K562 (cell line): ENCODE measurements around the gene PCED1B. TPM values are rescaled to one million over a fixed set of nuclear protein-coding genes. Genes with fewer than 3 reads are reported as not detected.

Source experiments
- ATAC-seq: fragments of 200-7000 bp; cut with Tn5 transposase; 3 replicates; pipeline ENCODE4 v1.9.1; 2020; ENCODE audit warnings: moderate library complexity
- BruUV-seq: library from RNA; stranded (reverse); fragments of 400-500 nt; replicated peaks from 2 replicates; lab custom pipeline; 2021; lab: Mats Ljungman, UMichigan
- CTCF ChIA-PET: fragments of 300-600 bp; formaldehyde crosslinking; extraction: SDS; loops from one replicate; lab custom pipeline; 2021; ENCODE audit warnings: low intra/inter-chr PET ratio; lab: Yijun Ruan, JAX
- POLR2A ChIA-PET: fragments of 300-600, 350-650 bp; sonication (Branson Sonifier 250); formaldehyde crosslinking; extraction: SDS; loops from one replicate; lab custom pipeline; 2021; ENCODE audit warnings: antibody characterized with exemption, inconsistent platforms; lab: Yijun Ruan, JAX
- DNase-seq, 4 experiments: peaks; one replicate each; pipeline versions ENCODE4 v3.0.0 to v3.0.0-alpha.2; 2011 to 2018; ENCODE audit warnings: low spot score in 3 of 4, mixed read lengths in 3 of 4; ENCODE audit errors: extremely low read depth in 1 of 4
- FAIRE-seq: peaks from 2 replicates; lab custom pipeline; 2011; peaks lifted over from hg19 to GRCh38; lab: Jason Lieb, UNC
- H2AFZ ChIP-seq: 2 replicates; pipeline ENCODE4 v1.6.0; 2011; ENCODE audit warnings: low read depth, low read length, control low read depth, inconsistent platforms
- H3K27ac ChIP-seq: fragments of 200-600 bp; 3 replicates; pipeline ENCODE4 v1.8.0; 2011; ENCODE audit warnings: low read depth, mild to moderate bottlenecking, control low read depth, inconsistent platforms, low read length, moderate library complexity, mixed read lengths; ENCODE audit errors: extremely low read depth
- H3K27me3 ChIP-seq, 2 experiments: fragments of 300-600 bp in 1 of 2; 2 replicates in 1 of 2; 3 replicates in 1 of 2; pipeline versions ENCODE4 v1.6.0 to v1.8.0; 2011; ENCODE audit warnings: inconsistent platforms in 2 of 2, low read length in 2 of 2, mild to moderate bottlenecking in 1 of 2, mixed read lengths in 1 of 2, moderate library complexity in 1 of 2; ENCODE audit not compliant: control insufficient read depth in 2 of 2, insufficient read depth in 2 of 2
- H3K36me3 ChIP-seq: fragments of 300-600 bp; 3 replicates; pipeline ENCODE4 v1.8.0; 2011; ENCODE audit warnings: mild to moderate bottlenecking, low read length, inconsistent platforms; ENCODE audit not compliant: control insufficient read depth, insufficient read depth
- H3K4me1 ChIP-seq, 2 experiments: fragments of 200-600 bp in 1 of 2; replicated peaks in 1 of 2; 2 replicates in 1 of 2; 3 replicates in 1 of 2; pipeline versions ENCODE4 v1.5.1 to v1.8.0; 2011; ENCODE audit warnings: inconsistent platforms in 2 of 2, low read length in 2 of 2, mild to moderate bottlenecking in 1 of 2, mixed read lengths in 1 of 2, moderate library complexity in 1 of 2; ENCODE audit not compliant: control insufficient read depth in 2 of 2, insufficient read depth in 2 of 2
- H3K4me2 ChIP-seq: 2 replicates; pipeline ENCODE4 v1.6.1; 2011; ENCODE audit warnings: low read length, control low read depth, inconsistent platforms, mixed read lengths; ENCODE audit not compliant: insufficient read depth
- H3K4me3 ChIP-seq: fragments of 200-600 bp; sonication (generic), shearing (Covaris generic); 2 replicates; pipeline ENCODE4 v1.5.1; 2016; ENCODE audit warnings: control low read depth, inconsistent platforms
- H3K79me2 ChIP-seq: fragments of 200-600 bp; 3 replicates; pipeline ENCODE4 v1.8.0; 2011; ENCODE audit warnings: low read length, inconsistent platforms; ENCODE audit not compliant: control insufficient read depth, insufficient read depth
- H3K9ac ChIP-seq, 2 experiments: 2 replicates each; pipeline versions ENCODE4 v1.6.0 to v1.6.1; 2011; ENCODE audit warnings: low read depth in 2 of 2, low read length in 2 of 2, control low read depth in 1 of 2, inconsistent platforms in 1 of 2, mild to moderate bottlenecking in 1 of 2, mixed read lengths in 1 of 2; ENCODE audit not compliant: insufficient read depth in 1 of 2
- H3K9me1 ChIP-seq: one replicate; pipeline ENCODE4 v1.6.0; 2011; ENCODE audit warnings: inconsistent platforms, mild to moderate bottlenecking, low read length, moderate library complexity; ENCODE audit not compliant: control insufficient read depth, insufficient read depth
- H3K9me3 ChIP-seq: replicated peaks from 2 replicates; pipeline ENCODE4 v1.5.1; 2011; ENCODE audit warnings: low read depth, low read length, inconsistent platforms; ENCODE audit not compliant: control insufficient read depth, insufficient read depth
- H4K20me1 ChIP-seq: replicated peaks from 2 replicates; pipeline ENCODE4 v1.6.1; 2011; ENCODE audit warnings: low read length, inconsistent platforms, mixed read lengths; ENCODE audit not compliant: control insufficient read depth, insufficient read depth
- CBFA2T2 ChIP-seq: fragments of 450-650 bp; conservative IDR thresholded peaks from 2 replicates; pipeline ENCODE4 v1.6.1; 2017; ENCODE audit warnings: mild to moderate bottlenecking
- CBX5 ChIP-seq: IDR thresholded peaks from 2 replicates; pipeline ENCODE4 v1.6.1; 2014; ENCODE audit warnings: low read depth, borderline replicate concordance
- E2F1 ChIP-seq: sonication (generic); formaldehyde crosslinking; IDR thresholded peaks from 2 replicates; pipeline ENCODE4 v1.8.1; 2023; ENCODE audit warnings: mild to moderate bottlenecking, missing genetic modification reagents, moderate library complexity
- NR2C2 ChIP-seq, 2 experiments: fragments of 200-800 bp in 1 of 2; sonication (Bioruptor generic) in 1 of 2; sonication (generic) in 1 of 2; formaldehyde crosslinking in 1 of 2; IDR thresholded peaks; 2 replicates each; pipeline versions ENCODE4 v1.6.1 to v1.8.0; 2016 to 2022; ENCODE audit warnings: mild to moderate bottlenecking in 1 of 2, missing compliant biosample characterization in 1 of 2, missing genetic modification characterization in 1 of 2, missing genetic modification reagents in 1 of 2
- RBM34 ChIP-seq: fragments of 200-400 bp; formaldehyde crosslinking; IDR thresholded peaks from 2 replicates; pipeline ENCODE4 v1.6.1; 2018; ENCODE audit warnings: low read length, borderline replicate concordance; ENCODE audit not compliant: insufficient read depth
- SAFB ChIP-seq: fragments of 200-400 bp; formaldehyde crosslinking; IDR thresholded peaks from 2 replicates; pipeline ENCODE4 v1.6.1; 2017; ENCODE audit warnings: low read depth, low read length, borderline replicate concordance
- SMARCB1 ChIP-seq: IDR thresholded peaks from 2 replicates; pipeline ENCODE4 v1.6.1; 2011; ENCODE audit warnings: improper control_type of control experiment, low read depth; ENCODE audit not compliant: insufficient read length
- SOX6 ChIP-seq: fragments of 450-650 bp; IDR thresholded peaks from 2 replicates; pipeline ENCODE4 v1.6.1; 2014; ENCODE audit warnings: mild to moderate bottlenecking
- TEAD4 ChIP-seq, 2 experiments: sonication (generic) in 1 of 2; formaldehyde crosslinking in 1 of 2; IDR thresholded peaks; 2 replicates each; pipeline versions ENCODE4 v1.6.1 to v1.8.0; 2012 to 2022; ENCODE audit warnings: borderline replicate concordance in 1 of 2, inconsistent platforms in 1 of 2, low read length in 1 of 2, mild to moderate bottlenecking in 1 of 2, missing genetic modification reagents in 1 of 2
- XRCC3 ChIP-seq: fragments of 450-650 bp; IDR thresholded peaks from 2 replicates; pipeline ENCODE4 v1.6.1; 2017; ENCODE audit warnings: mild to moderate bottlenecking, moderate library complexity
- ZNF146 ChIP-seq: IDR thresholded peaks from one replicate; pipeline ENCODE4 v1.6.1; 2018; ENCODE audit warnings: missing compliant biosample characterization; ENCODE audit not compliant: unreplicated experiment
- ZNF224 ChIP-seq: sonication (generic); formaldehyde crosslinking; IDR thresholded peaks from 2 replicates; pipeline ENCODE4 v1.8.0; 2022; ENCODE audit warnings: mild to moderate bottlenecking, missing genetic modification reagents
- WGBS: fragments of 100-300 bp; shearing (Covaris generic); methylation state at CpG from one replicate; pipeline ENCODE4 v1.1.6; 2016; ENCODE audit warnings: low coverage, mixed read lengths; ENCODE audit not compliant: insufficient coverage; ENCODE audit errors: missing lambda C conversion rate; 5-methylcytosine and 5-hydroxymethylcytosine counted together
- in situ Hi-C: fragments of 300-500 bp; cut with MboI; formaldehyde crosslinking; loops from 4 replicates; pipeline ENCODE4 v1.15.0; 2018; ENCODE audit warnings: inconsistent platforms, mixed read lengths
- intact Hi-C: fragments of 100-400 bp; cut with micrococcal nuclease; formaldehyde crosslinking; loops from 2 replicates; pipeline ENCODE4 v1.14.2; 2022
- polyA plus RNA-seq, 8 experiments: library from polyadenylated mRNA; depleted of rRNA in 4 of 8; stranded (reverse) in 5 of 8; unstranded in 3 of 8; fragments of >200 nt; fragmentation: Nextera tagmentation in 2 of 8; fragmentation: Illumina TruSeq in 1 of 8; extraction: Ambion mirVana in 2 of 8; extraction: Trizol in 1 of 8; gene quantifications; 2 replicates each; pipeline versions ENCODE4 v1.2.1 to v1.2.3, GENCODE V29; 2011 to 2014; ENCODE audit warnings: inconsistent platforms in 1 of 8, missing spikeins in 1 of 8
- total RNA-seq, 7 experiments: library from RNA; depleted of rRNA in 6 of 7; stranded (reverse); fragments of >200 nt in 6 of 7; fragmentation: Illumina TruSeq in 2 of 7; extraction: Trizol in 2 of 7; gene quantifications; 2 replicates each; pipeline versions ENCODE4 v1.2.1 to v1.2.3, GENCODE V29; 2011 to 2021; ENCODE audit warnings: low replicate concordance in 1 of 7
- TF ChIP-seq, protein P1 (sequence below): fragments of 200-800 bp; sonication (Bioruptor generic); IDR thresholded peaks from 2 replicates; pipeline ENCODE4 v1.6.1; 2017; ENCODE audit warnings: missing genetic modification characterization, missing compliant biosample characterization
- TF ChIP-seq, protein P2 (sequence below), 2 experiments: fragments of 250-450 bp in 1 of 2; fragments of 450-650 bp in 1 of 2; sonication (Bioruptor Pico) in 1 of 2; IDR thresholded peaks; 2 replicates each; pipeline versions ENCODE4 v1.6.1 to v1.8.0; 2016 to 2021; ENCODE audit warnings: mild to moderate bottlenecking in 2 of 2, moderate library complexity in 2 of 2, missing compliant biosample characterization in 1 of 2, missing genetic modification characterization in 1 of 2
- TF ChIP-seq, protein P3 (sequence below): sonication (generic); formaldehyde crosslinking; IDR thresholded peaks from 2 replicates; pipeline ENCODE4 v1.8.1; 2022; ENCODE audit warnings: missing genetic modification reagents

The PCED1B gene
- total and polyA plus RNA-seq, 9 of the 15 experiments (the other 6 are each of a cell fraction or from before 2014, with no cell fraction given): 1.2 to 9.3 (median 2.5) TPM

DNA sequence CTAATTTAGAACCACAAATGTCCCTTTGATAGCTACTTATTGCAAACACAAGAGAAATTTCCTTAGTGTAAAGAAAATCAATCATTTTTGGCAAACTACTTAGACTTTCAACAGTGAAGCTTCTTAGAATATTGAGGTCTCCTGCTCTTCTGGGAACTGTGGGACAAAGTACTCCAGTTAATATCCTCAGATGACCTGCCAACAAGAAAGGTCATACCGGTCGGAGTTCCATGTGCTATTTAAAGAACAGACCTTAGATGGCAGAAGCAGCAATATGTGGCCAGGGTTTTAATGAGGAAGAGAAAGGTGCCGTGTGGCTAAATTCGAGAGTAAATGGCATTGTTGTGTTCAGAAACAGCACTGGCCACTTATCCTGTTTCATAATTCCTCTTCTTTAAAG lies 115.1 kb downstream of the PCED1B start:
- FAIRE-seq (peak; percentile 55), ATAC-seq (peak; percentile 76), DNase-seq (peak; percentile 20 to 75 (median 42))
- Histone ChIP-seq H3K4me3 (no peak overlapping the region), H3K9ac (peak overlapping the region in 1 of 2 experiments; percentile 33; a peak in 1 of 4 replicates), H4K20me1 (no peaks in the 10 kb centered on the region), H3K9me3 (no peaks in the 10 kb centered on the region), H2AFZ (peak overlapping the region; percentile 83), H3K27me3 (no peaks in the 10 kb centered on the region), H3K4me2 (no peak overlapping the region), H3K4me1 (peaks cover 3 to 36% of the 10 kb centered on the region in 2 experiments; a peak in 4 of 5 replicates), H3K9me1 (no peaks in the 10 kb centered on the region), H3K36me3 (no peaks in the 10 kb centered on the region), H3K79me2 (no peaks in the 10 kb centered on the region), H3K27ac (peak overlapping the region; percentile 63)
- WGBS: 4% methylated on average over 4 of the region's 4 CpGs
- POLR2A ChIA-PET: interaction anchor here (0.5 to 1.9 kb wide), 7 partner anchors 9 to 685 kb away, joined by 3 to 4 read pairs (median 3); no protein-coding TSS in a partner anchor
- in situ Hi-C loops: no loop called here
- intact Hi-C loops: loop anchor here (5.0 kb wide), 2 partner anchors 112 to 162 kb away; no protein-coding TSS in a partner anchor
- CTCF ChIA-PET: no interaction called here
- no TSS peak for BruUV-seq
- TF ChIP-seq CBX5: no peak
- no peak for TF ChIP-seq SMARCB1
- TF ChIP-seq ZNF224 (CRISPR knock-in tag): no peak
- TF ChIP-seq, protein P1, sequence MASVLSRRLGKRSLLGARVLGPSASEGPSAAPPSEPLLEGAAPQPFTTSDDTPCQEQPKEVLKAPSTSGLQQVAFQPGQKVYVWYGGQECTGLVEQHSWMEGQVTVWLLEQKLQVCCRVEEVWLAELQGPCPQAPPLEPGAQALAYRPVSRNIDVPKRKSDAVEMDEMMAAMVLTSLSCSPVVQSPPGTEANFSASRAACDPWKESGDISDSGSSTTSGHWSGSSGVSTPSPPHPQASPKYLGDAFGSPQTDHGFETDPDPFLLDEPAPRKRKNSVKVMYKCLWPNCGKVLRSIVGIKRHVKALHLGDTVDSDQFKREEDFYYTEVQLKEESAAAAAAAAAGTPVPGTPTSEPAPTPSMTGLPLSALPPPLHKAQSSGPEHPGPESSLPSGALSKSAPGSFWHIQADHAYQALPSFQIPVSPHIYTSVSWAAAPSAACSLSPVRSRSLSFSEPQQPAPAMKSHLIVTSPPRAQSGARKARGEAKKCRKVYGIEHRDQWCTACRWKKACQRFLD: peak; percentile 75; the same call in 1 of the 2 replicates
- no peak for TF ChIP-seq NR2C2 (CRISPR knock-in tag; IDR thresholded peaks at IDR 0.05)
- peak; percentile 91 for TF ChIP-seq NR2C2 (tag; IDR thresholded peaks at IDR 0.05)
- TF ChIP-seq, protein P2, sequence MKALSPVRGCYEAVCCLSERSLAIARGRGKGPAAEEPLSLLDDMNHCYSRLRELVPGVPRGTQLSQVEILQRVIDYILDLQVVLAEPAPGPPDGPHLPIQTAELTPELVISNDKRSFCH (CRISPR knock-in tag; IDR thresholded peaks at IDR 0.05): no peak
- TF ChIP-seq, protein P2 (tag; IDR thresholded peaks at IDR 0.05): no peak
- TF ChIP-seq RBM34: no peak
- TF ChIP-seq SAFB: no peak
- no peak for TF ChIP-seq XRCC3
- 0 out of 2 replicates have a peak, but pooled peaks have one; percentile 30 for TF ChIP-seq TEAD4 (IDR thresholded peaks at IDR 0.05; ENCODE audit: low read length)
- no peak for TF ChIP-seq TEAD4 (CRISPR knock-in tag; IDR thresholded peaks at IDR 0.05; ENCODE audit: borderline replicate concordance)
- no peak for TF ChIP-seq E2F1 (CRISPR knock-in tag)
- TF ChIP-seq ZNF146 (CRISPR knock-in tag): no peak
- TF ChIP-seq CBFA2T2: no peak
- TF ChIP-seq, protein P3, sequence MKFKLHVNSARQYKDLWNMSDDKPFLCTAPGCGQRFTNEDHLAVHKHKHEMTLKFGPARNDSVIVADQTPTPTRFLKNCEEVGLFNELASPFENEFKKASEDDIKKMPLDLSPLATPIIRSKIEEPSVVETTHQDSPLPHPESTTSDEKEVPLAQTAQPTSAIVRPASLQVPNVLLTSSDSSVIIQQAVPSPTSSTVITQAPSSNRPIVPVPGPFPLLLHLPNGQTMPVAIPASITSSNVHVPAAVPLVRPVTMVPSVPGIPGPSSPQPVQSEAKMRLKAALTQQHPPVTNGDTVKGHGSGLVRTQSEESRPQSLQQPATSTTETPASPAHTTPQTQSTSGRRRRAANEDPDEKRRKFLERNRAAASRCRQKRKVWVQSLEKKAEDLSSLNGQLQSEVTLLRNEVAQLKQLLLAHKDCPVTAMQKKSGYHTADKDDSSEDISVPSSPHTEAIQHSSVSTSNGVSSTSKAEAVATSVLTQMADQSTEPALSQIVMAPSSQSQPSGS (CRISPR knock-in tag): no peak
- peak; percentile 59; the same call in 1 of the 2 replicates for TF ChIP-seq SOX6
